ENCODE results near the gene SYT14.

SYT14 gene

GRCh38 chr1:210129759-210130158, 191.7 kb downstream of the SYT14 start:
- no peak for TF ChIP-seq TAF1 (IDR thresholded peaks at IDR 0.05; ENCODE audit: low read depth)
- no peak for TF ChIP-seq EGR1 (IDR thresholded peaks at IDR 0.05)
- TF ChIP-seq FOXM1 (IDR thresholded peaks at IDR 0.05; ENCODE audit: borderline replicate concordance, low read depth), result no peak

- peak; percentile 92 for TF ChIP-seq REST (IDR thresholded peaks at IDR 0.05; ENCODE audit: low read depth)
- TF ChIP-seq USF1 (IDR thresholded peaks at IDR 0.05), result no peak
Observed at GRCh38 chr1:210132582-210132981, 194.6 kb downstream of the SYT14 start.

GRCh38 chr1:210143465-210144062, 205.5 kb downstream of the SYT14 start:
- TF ChIP-seq RAD21 (IDR thresholded peaks at IDR 0.05; ENCODE audit: low read depth) (peak; percentile 79), CREB1 (IDR thresholded peaks at IDR 0.05; ENCODE audit: low read depth) (no peak)

GRCh38 chr1:210144736-210145135, 206.7 kb downstream of the SYT14 start:
- TF ChIP-seq FOXM1 (IDR thresholded peaks at IDR 0.05; ENCODE audit: borderline replicate concordance, low read depth) (no peak), CREB1 (IDR thresholded peaks at IDR 0.05; ENCODE audit: low read depth) (no peak), USF1 (IDR thresholded peaks at IDR 0.05) (no peak), MAX (IDR thresholded peaks at IDR 0.05) (no peak), RAD21 (IDR thresholded peaks at IDR 0.05; ENCODE audit: low read depth) (no peak), NFIC (IDR thresholded peaks at IDR 0.05) (no peak), TCF12 (IDR thresholded peaks at IDR 0.05; ENCODE audit: low read depth) (no peak), EGR1 (IDR thresholded peaks at IDR 0.05) (no peak), EP300 (IDR thresholded peaks at IDR 0.05; ENCODE audit: borderline replicate concordance) (no peak), REST (IDR thresholded peaks at IDR 0.05; ENCODE audit: low read depth) (no peak), TEAD4 (IDR thresholded peaks at IDR 0.05) (no peak), TAF1 (IDR thresholded peaks at IDR 0.05; ENCODE audit: low read depth) (no peak), YY1 (IDR thresholded peaks at IDR 0.05; ENCODE audit: low read depth) (no peak), ZBTB7A (IDR thresholded peaks at IDR 0.05; ENCODE audit: low read depth) (no peak), CEBPB (IDR thresholded peaks at IDR 0.05) (no peak)

GRCh38 chr1:210151052-210151672, 213.1 kb downstream of the SYT14 start:
- no peak for TF ChIP-seq MAX (IDR thresholded peaks at IDR 0.05)
- no peak for TF ChIP-seq EP300 (IDR thresholded peaks at IDR 0.05; ENCODE audit: borderline replicate concordance)

- TF ChIP-seq CEBPB (IDR thresholded peaks at IDR 0.05) (no peak), TEAD4 (IDR thresholded peaks at IDR 0.05) (no peak), MAX (IDR thresholded peaks at IDR 0.05) (no peak), YY1 (IDR thresholded peaks at IDR 0.05; ENCODE audit: low read depth) (no peak), CREB1 (IDR thresholded peaks at IDR 0.05; ENCODE audit: low read depth) (no peak), REST (IDR thresholded peaks at IDR 0.05; ENCODE audit: low read depth) (no peak), EP300 (IDR thresholded peaks at IDR 0.05; ENCODE audit: borderline replicate concordance) (no peak), RAD21 (IDR thresholded peaks at IDR 0.05; ENCODE audit: low read depth) (no peak), EGR1 (IDR thresholded peaks at IDR 0.05) (no peak), FOXM1 (IDR thresholded peaks at IDR 0.05; ENCODE audit: borderline replicate concordance, low read depth) (no peak), USF1 (IDR thresholded peaks at IDR 0.05) (no peak), NFIC (IDR thresholded peaks at IDR 0.05) (no peak), TCF12 (IDR thresholded peaks at IDR 0.05; ENCODE audit: low read depth) (no peak), ZBTB7A (IDR thresholded peaks at IDR 0.05; ENCODE audit: low read depth) (no peak), TAF1 (IDR thresholded peaks at IDR 0.05; ENCODE audit: low read depth) (no peak)
Observed at GRCh38 chr1:210159211-210159610, 221.2 kb downstream of the SYT14 start.

All from Ishikawa (cell line).